GM23248 (cell line): Measurements from ENCODE around the gene SLC1A2. TPM values are rescaled to one million over a fixed set of nuclear protein-coding genes. Genes with fewer than 3 reads are reported as not detected.

Experiments used
- DNase-seq: peaks from one replicate; pipeline ENCODE4 v3.0.0-alpha.2; 2015
- H2AFZ ChIP-seq: fragments of 200-600 bp; sonication (generic); 2 replicates; pipeline ENCODE4 v1.6.1; 2016; ENCODE audit warnings: antibody characterized with exemption
- H3F3A ChIP-seq: fragments of 200-600 bp; sonication (generic); 2 replicates; pipeline ENCODE4 v1.6.1; 2016; ENCODE audit warnings: mild to moderate bottlenecking, antibody characterized with exemption, mixed run types; ENCODE audit not compliant: insufficient read depth
- H3K27ac ChIP-seq: fragments of 200-600 bp; sonication (generic); 2 replicates; pipeline ENCODE4 v1.5.1; 2016; ENCODE audit warnings: mild to moderate bottlenecking
- H3K27me3 ChIP-seq: fragments of 200-600 bp; sonication (generic); replicated peaks from 2 replicates; pipeline ENCODE4 v1.6.1; 2016; ENCODE audit warnings: mild to moderate bottlenecking; ENCODE audit not compliant: insufficient read depth
- H3K36me3 ChIP-seq: fragments of 200-600 bp; sonication (generic); 2 replicates; pipeline ENCODE4 v1.6.1; 2016; ENCODE audit warnings: low read depth, mild to moderate bottlenecking
- H3K4me1 ChIP-seq: fragments of 200-600 bp; sonication (generic); 2 replicates; pipeline ENCODE4 v1.6.1; 2016; ENCODE audit warnings: mild to moderate bottlenecking; ENCODE audit not compliant: insufficient read depth
- H3K4me2 ChIP-seq: fragments of 200-600 bp; sonication (generic); one replicate; pipeline ENCODE4 v1.6.1; 2016; ENCODE audit warnings: mild to moderate bottlenecking; ENCODE audit not compliant: unreplicated experiment
- H3K4me3 ChIP-seq: fragments of 200-600 bp; sonication (generic); 2 replicates; pipeline ENCODE4 v1.5.1; 2016; ENCODE audit warnings: mild to moderate bottlenecking
- H3K79me2 ChIP-seq: fragments of 200-600 bp; sonication (generic); 2 replicates; pipeline ENCODE4 v1.6.1; 2016; ENCODE audit warnings: mild to moderate bottlenecking; ENCODE audit not compliant: insufficient read depth
- H3K9ac ChIP-seq: fragments of 200-600 bp; sonication (generic); 2 replicates; pipeline ENCODE4 v1.6.1; 2016; ENCODE audit warnings: mild to moderate bottlenecking
- H3K9me2 ChIP-seq: fragments of 200-600 bp; sonication (generic); 2 replicates; pipeline ENCODE4 v1.6.1; 2016; ENCODE audit warnings: mixed run types, mild to moderate bottlenecking, moderate library complexity; ENCODE audit not compliant: insufficient read depth
- H3K9me3 ChIP-seq: fragments of 200-600 bp; sonication (generic); one replicate; pipeline ENCODE4 v1.6.1; 2017; ENCODE audit warnings: low read depth
- H4K20me1 ChIP-seq: fragments of 200-600 bp; sonication (generic); 2 replicates; pipeline ENCODE4 v1.6.0; 2016; ENCODE audit not compliant: insufficient read depth
- EZH2 ChIP-seq: fragments of 200-600 bp; sonication (generic); IDR thresholded peaks from 2 replicates; pipeline ENCODE4 v1.6.1; 2018; ENCODE audit warnings: antibody characterized with exemption, mild to moderate bottlenecking; ENCODE audit not compliant: insufficient read depth, poor library complexity, severe bottlenecking
- EZH2phosphoT487 ChIP-seq: fragments of 200-600 bp; sonication (generic); IDR thresholded peaks from 2 replicates; pipeline ENCODE4 v1.6.1; 2018; ENCODE audit warnings: antibody characterized with exemption, moderate library complexity, mild to moderate bottlenecking, low read depth; ENCODE audit not compliant: insufficient read depth
- WGBS, 2 experiments: methylation state at CpG; one replicate each; pipeline ENCODE4 v1.1.6; 2015 to 2017; ENCODE audit warnings: low lambda C conversion rate in 2 of 2, low coverage in 1 of 2; ENCODE audit errors: missing lambda C conversion rate in 2 of 2; 5-methylcytosine and 5-hydroxymethylcytosine counted together
- in situ Hi-C: fragments of 300-500 bp; cut with MboI; formaldehyde crosslinking; loops from 2 replicates; pipeline ENCODE4 v1.15.0; 2020
- polyA plus RNA-seq: library from polyadenylated mRNA; unstranded; fragments of >200 nt; fragmentation: Nextera tagmentation; extraction: Ambion mirVana; gene quantifications from 2 replicates; pipeline ENCODE4 v1.2.1, GENCODE V29; 2016
- total RNA-seq: library from RNA; depleted of rRNA; stranded (reverse); fragments of >200 nt; shearing (Covaris generic); gene quantifications from 2 replicates; pipeline ENCODE4 v1.2.3, GENCODE V29; 2014

SLC1A2 gene
- total and polyA plus RNA-seq, 2 experiments from 2014 or later: 0.88 to 1.2 TPM

- Histone ChIP-seq H3F3A (peaks cover 30% of the 10 kb centered on the region; the same call in 1 of the 2 replicates), H3K9me3 (no peaks in the 10 kb centered on the region), H3K9me2 (no peaks in the 10 kb centered on the region), H3K9ac (no peak overlapping the region), H3K4me3 (no peak overlapping the region), H3K36me3 (no peaks in the 10 kb centered on the region), H3K27ac (no peak overlapping the region), H3K79me2 (no peaks in the 10 kb centered on the region), H3K4me1 (peaks cover 38% of the 10 kb centered on the region), H2AFZ (no peak overlapping the region), H3K4me2 (no peak overlapping the region), H3K27me3 (no peaks in the 10 kb centered on the region), H4K20me1 (no peaks in the 10 kb centered on the region)
- WGBS, 2 experiments: 93 to 97% methylated on average over 3 of the region's 3 CpGs
- DNase-seq: no peak
- in situ Hi-C loops: no loop called here
- TF ChIP-seq EZH2phosphoT487 (no peak), EZH2 (no peak)
Observed at GRCh38 chr11:35326266-35326879, 93.0 kb downstream of the SLC1A2 start.

- H3K4me3 ChIP-seq: no peak overlapping the region
- 58% methylated on average over 3 of the region's 3 CpGs for WGBS, 2 experiments
- H3K4me2 ChIP-seq: no peak overlapping the region
- no peaks in the 10 kb centered on the region for H3K9me2 ChIP-seq
- H2AFZ ChIP-seq: no peak overlapping the region
- no peaks in the 10 kb centered on the region for H3K9me3 ChIP-seq
- H3K27ac ChIP-seq: peak overlapping the region; percentile 17; the same call in 1 of the 2 replicates
- H3K36me3 ChIP-seq: no peaks in the 10 kb centered on the region
- H3K9ac ChIP-seq: no peak overlapping the region
- H3K79me2 ChIP-seq: no peaks in the 10 kb centered on the region
- in situ Hi-C loops: no loop called here
- peak; percentile 64 for DNase-seq
- peaks cover 30% of the 10 kb centered on the region; the same call in 1 of the 2 replicates for H3F3A ChIP-seq
- no peaks in the 10 kb centered on the region for H3K27me3 ChIP-seq
- TF ChIP-seq EZH2phosphoT487: no peak
- no peak for TF ChIP-seq EZH2
- H3K4me1 ChIP-seq: peaks cover 40% of the 10 kb centered on the region
- H4K20me1 ChIP-seq: no peaks in the 10 kb centered on the region
Observed at GRCh38 chr11:35324981-35325380, 94.4 kb downstream of the SLC1A2 start.

DNA sequence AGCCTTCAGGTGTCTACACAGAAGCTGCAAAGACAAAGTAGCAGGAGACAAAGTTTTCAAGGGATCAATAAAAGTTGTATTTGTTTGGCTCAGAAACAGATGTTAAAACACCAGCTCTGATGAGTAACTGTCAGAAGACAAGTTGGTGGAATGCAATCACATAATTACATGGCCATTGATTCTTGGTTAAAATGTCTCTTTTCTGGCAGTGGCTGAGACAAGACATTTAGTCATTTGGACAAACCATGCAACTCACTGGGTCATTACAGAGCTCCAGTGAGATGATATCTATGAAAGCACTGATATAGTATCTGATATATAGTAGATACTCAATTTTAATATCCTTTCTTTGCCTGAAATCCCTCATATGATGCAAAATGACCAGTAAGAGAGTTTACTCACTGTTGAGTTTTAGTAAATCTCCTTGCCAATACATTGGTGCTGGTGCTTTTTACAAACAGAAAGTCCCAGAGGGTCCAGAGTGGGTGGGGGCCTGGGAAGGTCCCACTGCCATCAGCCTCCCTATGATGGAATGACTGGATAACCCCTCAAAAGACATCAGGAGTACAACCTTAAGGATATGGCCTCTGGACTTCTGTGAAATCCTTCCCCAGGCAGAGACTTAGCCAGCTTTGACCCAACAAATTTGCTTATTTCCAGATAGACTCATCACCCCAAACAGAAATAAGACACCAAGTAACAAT is 95.0 kb downstream of the SLC1A2 start:
- Histone ChIP-seq H3K4me1 (peaks cover 46% of the 10 kb centered on the region), H4K20me1 (no peaks in the 10 kb centered on the region), H3K27me3 (no peaks in the 10 kb centered on the region), H3K36me3 (no peaks in the 10 kb centered on the region), H3F3A (peaks cover 30% of the 10 kb centered on the region; the same call in 1 of the 2 replicates), H3K4me3 (no peak overlapping the region), H3K4me2 (no peak overlapping the region), H2AFZ (no peak overlapping the region), H3K27ac (peak overlapping the region; percentile 17; the same call in 1 of the 2 replicates), H3K9me2 (no peaks in the 10 kb centered on the region), H3K9ac (no peak overlapping the region), H3K79me2 (no peaks in the 10 kb centered on the region), H3K9me3 (no peaks in the 10 kb centered on the region)
- DNase-seq: peak; percentile 30
- TF ChIP-seq EZH2phosphoT487 (no peak), EZH2 (no peak)
- in situ Hi-C loops: no loop called here

GRCh38 chr11:35323076-35323868 is 96.1 kb downstream of the SLC1A2 start:
- Histone ChIP-seq H3K79me2 (no peaks in the 10 kb centered on the region), H3K9ac (peak overlapping the region; percentile 41), H3K4me1 (peaks cover 49% of the 10 kb centered on the region), H3K4me2 (peak overlapping the region; percentile 36), H3K36me3 (no peaks in the 10 kb centered on the region), H3K9me3 (no peaks in the 10 kb centered on the region), H3F3A (peaks cover 30% of the 10 kb centered on the region; the same call in 1 of the 2 replicates), H3K9me2 (no peaks in the 10 kb centered on the region), H3K4me3 (no peak overlapping the region), H4K20me1 (no peaks in the 10 kb centered on the region), H3K27ac (peak overlapping the region; percentile 73), H2AFZ (0 out of 2 replicates have a peak overlapping the region, but pooled peaks have one; percentile 2), H3K27me3 (no peaks in the 10 kb centered on the region)
- peak; percentile 67 for DNase-seq
- WGBS, 2 experiments: 69 to 72% methylated on average over 9 of the region's 9 CpGs
- TF ChIP-seq EZH2phosphoT487 (no peak), EZH2 (no peak)
- in situ Hi-C loops: no loop called here
